Measurements from ENCODE around the gene MRPL48.
"Not testable (repeated sequence)": the region's sequence is repeated elsewhere in the genome, so short reads cannot be mapped to it uniquely, and the experiment has no call there.

The MRPL48 gene

DNA sequence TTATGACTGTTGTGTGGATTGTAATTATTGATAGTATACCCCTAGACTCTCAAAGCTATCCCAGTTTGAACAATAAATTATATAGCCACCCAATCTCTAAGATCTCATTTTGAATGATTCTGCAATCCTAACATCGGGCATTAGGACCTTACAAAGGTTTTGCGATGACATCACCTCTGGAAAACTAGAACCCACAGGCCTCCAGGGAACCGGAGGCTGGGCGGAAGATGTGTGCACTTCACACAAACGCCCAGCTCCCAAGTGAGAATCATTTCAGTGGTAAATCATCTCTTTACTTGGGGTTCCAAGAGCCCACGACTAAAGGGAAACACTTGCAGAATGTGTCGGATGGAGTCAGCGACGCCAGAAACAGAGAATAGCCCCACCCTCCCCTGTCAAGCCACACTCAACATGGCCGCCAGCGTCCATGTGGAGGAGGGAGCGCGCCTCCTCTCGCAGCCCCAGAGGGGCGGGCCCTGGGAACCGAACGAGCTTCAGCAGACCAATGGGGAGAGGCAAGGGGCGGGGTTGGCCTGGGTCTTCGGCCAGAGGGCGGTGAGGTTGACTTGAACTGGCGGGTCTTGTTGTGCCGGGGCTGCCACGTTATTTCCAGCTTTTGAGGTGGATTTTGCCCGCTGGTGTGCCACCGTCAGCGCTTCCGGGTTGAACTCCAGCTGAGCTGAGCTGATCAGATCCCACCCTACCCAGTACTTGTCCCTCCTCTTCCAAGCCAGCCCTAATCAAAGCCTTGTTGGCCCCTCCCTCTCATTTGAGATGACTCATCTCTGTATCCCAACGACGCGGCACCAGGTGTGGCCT lies 8.4 kb upstream of the MRPL48 start:
- peak; percentile 99 for DNase-seq

DNA sequence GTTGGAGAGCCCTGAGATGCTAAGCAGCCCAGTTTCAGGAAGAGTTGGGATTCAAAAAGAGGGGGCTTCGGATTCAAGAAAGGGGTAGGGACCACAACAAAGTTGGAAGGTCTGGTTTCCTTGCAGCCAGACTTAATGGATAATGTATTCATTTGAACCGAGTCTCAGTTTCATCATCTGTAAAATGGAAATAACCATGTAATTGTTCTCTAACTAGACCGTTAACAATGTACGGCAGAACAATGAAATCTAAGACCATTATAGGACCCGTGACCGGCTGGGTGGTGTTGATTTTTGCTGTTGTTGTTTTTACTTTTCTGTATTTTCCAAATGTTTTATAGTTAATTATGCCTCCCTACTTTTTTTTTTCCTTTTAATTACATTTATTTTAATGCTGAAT lies 6.4 kb upstream of the MRPL48 start:
- DNase-seq = no peak

DNA sequence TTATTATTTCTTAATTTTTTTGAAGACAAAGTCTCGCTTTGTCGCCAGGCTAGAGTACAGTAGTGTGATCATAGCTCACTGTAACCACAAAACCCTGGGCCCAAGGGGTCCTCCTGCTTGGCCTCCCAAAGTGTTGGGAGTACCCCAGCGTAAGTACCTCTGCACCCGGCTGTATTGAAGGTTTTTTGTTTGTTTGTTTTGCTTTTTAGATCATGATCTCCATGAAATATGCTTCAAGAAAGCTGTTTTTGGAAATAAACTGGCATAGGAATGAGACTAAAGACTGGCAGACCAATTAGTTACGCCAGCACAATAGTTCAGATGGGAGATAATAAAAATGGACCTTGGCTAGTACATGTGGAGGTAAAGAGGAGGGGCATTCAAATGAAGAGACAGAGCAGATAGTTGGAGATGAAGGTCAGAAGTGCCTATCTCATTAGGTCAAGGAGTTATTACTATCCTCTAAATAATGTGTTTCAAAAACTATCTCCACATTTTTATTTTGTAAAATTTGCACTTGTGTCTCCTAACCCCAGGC lies 4.1 kb upstream of the MRPL48 start:
- DNase-seq = no peak

DNA sequence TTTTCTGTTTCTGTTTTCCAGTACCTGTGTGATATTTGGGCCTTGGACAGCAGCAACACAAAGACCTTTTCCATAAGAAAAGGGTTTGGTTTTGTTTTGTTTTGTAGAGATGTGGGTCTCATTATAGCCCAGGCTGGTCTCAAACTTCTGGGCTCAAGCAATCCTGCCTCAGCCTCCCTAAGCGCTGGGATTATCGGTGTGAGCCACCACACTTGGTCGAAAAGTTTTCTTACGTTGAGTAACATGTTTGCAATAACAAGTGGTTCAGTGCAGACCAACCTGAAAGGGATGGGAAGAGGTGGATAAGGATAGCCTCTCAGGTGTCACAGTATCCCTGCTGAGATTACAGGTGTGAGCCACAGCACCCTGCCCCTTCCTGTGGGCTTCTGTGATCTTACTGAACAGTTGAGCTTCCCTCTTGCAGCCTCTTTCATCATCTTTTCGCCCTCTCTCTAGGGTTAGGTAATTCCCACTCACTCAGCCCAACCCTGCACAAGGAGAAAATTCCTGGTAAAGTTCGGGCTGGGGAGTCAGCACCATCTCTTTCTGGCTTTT lies 3.5 kb upstream of the MRPL48 start:
- no peak for DNase-seq

DNA sequence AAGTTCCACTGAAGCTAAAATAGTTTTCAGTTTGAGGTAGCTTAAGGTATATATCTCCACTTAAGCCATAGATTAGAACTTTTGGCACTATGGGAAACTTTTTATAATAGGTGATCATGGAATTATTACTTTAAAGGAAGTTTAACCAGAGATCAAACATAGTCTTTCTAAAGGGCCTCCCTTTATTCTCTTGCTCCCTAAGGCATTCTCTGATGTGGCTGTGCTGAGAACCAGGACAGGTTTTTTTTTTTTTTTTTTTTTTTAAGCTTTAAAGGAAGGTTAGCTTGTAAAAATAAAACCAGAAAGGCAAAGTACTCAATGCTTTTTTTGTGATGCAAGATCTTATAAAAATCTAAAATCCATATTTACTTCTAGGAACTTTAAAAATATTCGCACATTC lies 2.9 kb upstream of the MRPL48 start:
- DNase-seq = no peak

DNA sequence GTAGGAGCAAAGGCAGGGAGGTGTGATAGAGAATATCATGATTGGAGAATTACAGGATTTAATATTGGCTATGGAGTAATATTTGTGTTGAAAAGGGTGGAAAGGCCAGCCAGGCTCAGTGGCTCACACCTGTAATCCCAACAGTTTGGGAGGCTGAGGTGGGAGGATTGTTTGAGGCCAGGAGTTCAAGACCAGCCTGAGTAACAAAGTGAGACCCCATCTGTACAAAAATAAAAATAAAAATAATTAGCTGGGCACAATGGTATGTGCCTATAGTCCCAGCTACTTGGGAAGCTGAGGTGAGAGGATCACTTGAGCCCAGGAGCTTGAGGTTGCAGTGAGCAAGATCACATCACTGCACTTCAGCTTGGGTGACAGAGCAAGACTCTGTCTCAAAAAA lies 2.2 kb upstream of the MRPL48 start:
- DNase-seq = not testable (repeated sequence)

DNA sequence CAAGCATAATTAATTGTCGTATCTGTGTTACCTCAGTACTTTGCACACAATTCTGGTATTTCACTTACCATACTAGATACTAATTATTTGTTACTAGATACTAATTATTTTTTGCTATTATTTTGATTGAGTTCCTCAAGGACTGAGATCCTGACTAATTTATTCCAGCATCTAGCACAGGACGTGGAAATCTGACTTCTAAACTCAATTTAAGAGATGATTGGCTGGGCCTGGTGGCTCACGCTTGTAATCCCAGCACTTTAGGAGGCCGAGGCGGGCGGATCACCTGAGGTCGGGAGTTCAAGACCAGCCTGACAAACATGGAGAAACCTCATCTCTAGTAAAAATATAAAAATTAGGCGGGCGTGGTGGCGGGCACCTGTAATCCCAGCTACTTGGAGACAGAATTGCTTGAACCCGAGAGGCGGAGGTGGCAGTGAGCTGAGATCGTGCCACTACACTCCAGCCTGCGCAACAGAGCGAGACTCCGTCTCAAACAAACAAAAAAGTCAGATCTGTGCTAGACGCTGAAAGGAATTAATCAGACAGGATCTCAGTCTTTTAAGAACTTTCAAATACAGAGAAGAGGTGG lies 527 bp upstream of the MRPL48 start:
- no peak for DNase-seq

DNA sequence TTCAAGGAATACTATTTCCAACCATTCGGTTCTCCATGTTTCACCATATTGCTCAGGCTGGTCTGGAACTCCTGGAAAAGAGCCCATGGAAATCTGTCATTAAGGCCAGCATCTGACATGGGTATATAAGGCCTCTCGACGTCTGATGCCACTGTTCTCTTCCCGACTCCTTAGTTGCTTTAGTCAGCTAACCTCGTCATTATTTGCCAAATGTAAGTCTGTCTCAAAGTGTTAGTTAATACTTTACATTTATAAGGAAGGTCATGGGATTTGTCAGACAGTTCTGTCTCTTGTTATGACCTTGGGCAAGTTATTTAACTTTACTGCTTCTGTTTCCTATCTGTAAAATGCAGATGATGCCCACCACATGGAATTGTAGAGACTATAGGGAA lies 1.6 kb downstream of the MRPL48 start:
- DNase-seq = no peak

DNA sequence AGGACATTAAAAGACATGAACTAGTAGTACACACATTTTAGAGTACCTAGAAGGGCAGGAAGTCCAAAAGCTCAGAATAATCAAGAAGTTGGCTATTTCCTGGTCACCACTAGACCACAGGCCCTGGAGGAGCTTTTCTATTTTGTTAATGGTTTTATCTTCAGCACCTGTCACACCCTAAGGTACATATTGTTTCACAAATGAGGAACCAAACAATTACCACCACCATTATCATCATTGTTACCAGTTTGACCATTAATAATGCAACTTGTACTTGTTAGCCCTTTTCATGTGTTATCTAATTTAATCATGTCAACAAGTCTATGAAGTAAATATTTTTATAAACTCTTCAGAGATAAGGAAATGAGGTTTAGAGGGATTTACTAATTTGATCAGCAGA lies 4.9 kb downstream of the MRPL48 start:
- no peak for DNase-seq

DNA sequence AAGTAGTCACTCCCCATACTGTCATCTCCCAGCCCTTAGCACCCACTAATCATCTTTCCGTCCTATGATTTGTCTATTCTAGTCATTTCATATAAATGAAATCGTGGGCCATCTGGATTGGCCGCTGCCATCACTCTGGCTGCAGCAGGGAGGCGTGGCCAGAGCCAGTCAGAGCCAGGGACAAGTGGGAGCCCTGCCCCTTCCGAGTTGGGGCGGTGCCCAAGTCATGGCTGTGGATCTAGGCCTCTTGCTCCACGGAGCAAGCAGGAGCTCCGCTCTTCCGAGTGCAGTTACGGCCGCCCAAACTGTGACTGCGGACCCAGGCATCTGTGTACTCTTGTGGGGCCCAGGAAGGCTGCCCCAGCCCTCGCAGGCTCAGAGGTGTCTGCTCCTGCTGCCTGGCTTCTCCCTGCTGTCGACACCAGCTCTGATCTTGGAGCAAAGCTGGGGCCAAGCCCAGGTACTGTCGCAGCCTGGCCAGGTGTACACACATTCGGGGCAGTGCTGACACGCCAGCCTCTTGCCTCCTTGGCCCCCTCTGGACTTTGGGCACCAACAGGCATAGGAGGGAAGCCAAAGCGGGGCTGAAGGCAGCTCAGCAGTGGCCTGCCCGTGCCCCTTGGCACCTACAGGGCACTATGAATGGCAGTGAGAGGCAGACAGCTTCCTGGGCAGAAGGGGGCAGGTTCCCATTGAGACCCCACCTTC lies 8.4 kb downstream of the MRPL48 start:
- no peak for DNase-seq

DNA sequence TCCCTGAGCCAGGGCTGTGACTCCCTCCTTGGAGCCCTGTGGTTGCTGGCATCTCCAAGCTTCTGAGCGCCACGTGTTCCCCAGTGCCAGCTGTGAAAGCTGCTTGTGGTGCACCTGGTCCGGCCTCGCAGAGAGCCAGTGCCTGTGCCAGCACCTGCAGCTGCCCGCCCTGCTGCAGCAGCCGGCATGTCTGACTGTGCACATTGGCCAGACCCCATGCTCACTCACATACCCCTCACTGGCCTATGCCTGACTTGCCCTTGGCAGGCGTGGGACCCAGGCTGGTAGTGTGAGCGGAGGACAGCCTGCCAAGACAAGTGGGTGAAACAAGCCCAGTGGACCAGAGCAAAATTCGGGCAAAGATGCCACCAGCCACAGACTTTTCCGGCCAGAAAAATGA lies 9.8 kb downstream of the MRPL48 start:
- DNase-seq = no peak

DNA sequence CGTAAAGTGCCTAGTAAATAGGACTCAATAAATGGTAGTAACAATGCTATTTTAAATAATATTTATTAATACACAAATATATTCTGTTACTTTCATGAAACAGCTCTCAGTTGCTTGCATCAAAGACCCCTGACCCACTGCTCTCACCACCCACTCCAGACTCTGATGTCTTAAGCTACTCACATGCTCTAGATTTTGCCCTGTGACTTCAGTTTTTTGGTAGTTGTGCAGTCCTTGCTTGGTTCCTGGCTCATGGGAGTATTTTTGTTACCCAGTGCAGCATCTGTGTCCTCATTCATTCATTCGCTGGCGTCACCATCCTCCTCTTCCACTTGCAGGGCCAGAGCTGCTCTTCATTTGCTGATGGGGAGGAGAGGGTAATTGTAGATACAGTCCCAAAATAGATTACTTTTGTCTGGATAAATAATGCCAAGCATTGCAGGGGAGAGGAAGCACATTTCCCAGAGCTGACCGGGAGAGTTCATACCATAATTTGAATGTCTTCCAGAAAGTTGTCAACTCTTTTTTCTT lies 12.7 kb downstream of the MRPL48 start:
- DNase-seq = no peak

DNA sequence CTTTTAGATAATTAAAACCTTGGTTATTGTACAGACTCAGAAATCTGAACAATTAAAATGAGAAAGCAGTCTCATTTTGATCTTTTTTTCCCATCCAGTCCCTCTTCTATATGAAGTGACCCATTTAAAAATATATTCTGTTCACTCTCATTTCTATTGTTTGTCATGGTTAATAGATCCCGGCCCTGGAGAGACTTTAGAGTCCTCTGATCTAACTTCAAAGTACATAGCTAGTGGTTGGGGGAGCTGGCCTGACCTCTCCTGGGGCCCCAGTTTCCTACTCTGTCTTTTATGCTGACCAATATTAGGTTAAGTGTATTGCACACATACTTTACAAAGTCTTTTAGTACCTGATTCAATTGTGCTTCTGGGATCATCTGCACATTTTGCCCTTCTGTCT lies 13.5 kb downstream of the MRPL48 start:
- no peak for DNase-seq

DNA sequence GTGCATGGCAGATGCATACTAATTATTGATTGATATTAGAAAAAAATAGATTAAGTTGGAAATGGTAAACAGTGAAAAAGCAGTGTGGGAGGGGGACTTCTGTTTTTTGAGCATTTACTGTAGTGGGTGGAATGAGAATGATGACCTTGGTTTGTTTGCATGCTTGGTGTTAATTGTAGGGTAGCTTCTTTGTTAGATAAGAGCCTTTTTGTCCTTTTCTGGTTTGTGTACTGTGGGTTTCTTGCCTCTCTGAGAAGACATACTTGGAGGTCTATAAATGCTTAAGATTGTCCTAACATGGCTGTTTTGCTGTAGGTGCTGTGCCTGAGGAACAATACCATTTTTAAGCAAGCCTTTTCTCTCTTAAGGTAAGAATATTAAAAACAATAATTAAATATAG lies 17.0 kb downstream of the MRPL48 start:
- DNase-seq = no peak

DNA sequence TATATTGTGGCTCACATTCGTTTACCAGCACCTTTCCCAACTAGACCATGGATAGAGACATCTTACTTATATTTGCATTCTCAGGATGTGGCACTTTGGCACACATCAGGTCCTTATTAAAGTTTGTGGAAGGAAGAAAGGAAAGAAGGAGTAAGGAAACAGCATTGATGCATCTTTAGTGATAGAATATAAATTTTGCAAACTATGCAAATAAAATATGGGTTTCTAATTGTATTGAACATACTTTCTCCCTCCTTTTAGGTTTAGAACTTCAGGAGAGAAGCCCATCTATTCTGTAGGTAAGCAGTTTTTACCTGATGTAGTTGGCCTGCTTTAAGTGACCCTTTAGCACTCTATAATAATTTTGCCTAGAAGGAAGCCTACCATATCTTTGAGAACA lies 20.4 kb downstream of the MRPL48 start:
- DNase-seq = no peak

DNA sequence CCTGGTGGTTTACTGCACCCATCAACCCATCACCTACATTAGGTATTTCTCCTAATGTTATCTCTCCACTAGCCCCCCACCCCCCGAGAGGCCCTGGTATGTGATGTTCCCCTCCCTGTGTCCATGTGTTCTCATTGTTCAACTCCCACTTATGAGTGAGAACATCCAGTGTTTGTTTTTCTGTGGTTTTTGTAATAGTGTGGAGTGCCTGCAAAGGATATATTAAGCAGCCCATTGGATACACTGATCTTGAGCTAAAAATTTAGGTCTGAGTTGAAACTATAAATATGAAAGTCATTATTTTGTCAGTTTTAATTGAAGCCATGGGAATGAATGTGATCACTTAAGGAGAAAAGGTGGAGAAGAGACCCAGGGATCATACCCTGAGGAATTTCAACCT lies 23.0 kb downstream of the MRPL48 start:
- DNase-seq = no peak

DNA sequence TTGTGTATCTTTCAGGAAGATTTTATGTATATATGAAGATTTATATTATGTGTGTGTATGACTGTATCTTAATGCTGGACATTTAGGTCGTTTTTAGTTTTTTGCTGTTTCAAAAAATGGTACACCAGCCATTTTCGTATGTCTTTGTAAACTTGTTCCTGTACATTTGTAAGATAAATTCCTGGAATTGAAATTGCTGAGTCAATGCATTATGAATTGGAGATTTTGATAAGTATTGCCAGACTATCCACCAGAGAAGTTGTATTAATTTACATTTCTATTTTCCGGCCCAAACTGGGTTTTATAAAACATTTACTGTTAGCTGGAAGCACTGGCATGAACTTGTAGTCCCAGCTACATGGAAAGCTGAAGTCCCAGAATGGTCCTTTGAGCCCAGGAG lies 24.6 kb downstream of the MRPL48 start:
- DNase-seq = no peak

DNA sequence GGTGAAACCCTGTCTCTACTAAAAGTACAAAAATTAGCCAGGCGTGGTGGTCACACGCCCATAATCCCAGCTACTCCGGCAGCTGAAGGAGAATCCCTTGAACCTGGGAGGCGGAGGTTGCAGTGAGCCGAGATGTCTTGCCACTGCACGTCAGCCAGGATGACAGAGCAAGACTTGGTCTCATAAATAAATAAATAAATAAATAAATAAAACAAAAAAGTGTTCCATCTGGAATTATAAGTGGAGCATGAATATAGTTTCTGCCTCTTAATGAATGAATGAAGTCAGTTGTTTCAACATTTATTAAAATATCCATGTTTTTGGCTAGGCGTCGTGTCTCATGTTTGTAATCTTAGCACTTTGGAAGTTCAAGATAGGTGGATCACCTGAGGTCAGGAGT lies 27.1 kb downstream of the MRPL48 start:
- no peak for DNase-seq

DNA sequence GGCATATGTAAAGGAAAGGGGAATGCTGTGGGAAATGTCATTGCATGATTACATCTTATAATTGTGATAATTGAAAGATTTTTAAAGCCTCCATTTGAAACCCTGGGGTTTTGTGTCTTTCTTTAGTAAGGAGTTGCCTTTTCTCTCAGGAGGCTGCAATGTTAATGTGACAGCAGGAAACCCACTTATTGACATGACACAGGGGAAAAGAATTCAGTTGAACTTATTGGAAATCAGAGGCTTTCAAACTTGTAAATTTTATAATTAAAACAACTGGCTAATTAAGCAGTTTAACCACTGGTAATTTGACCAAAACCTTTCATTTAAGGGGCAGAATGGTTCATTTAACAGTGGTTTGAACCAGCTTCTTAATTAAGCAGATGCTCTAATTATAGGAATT lies 31.2 kb downstream of the MRPL48 start:
- no peak for DNase-seq

DNA sequence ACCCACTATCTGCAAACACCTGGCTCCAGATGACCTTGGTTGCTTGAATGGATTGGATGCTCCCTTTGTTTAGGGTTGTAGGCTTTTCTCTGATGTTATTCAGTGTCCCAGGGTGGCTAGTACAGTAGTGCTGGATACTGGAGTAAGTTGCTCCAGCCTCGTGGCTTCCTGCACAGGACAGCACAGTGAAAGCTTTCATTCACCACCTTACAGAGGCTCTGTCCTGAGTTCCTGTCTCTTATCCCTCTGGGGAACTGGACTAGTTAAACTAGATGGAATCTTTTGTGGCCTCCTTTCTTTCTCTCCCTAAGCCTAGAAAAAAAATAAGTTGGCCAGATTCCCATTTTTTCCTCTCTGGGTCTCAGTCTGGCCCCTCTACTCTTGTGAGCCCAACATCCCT lies 42.6 kb downstream of the MRPL48 start:
- DNase-seq = no peak

DNA sequence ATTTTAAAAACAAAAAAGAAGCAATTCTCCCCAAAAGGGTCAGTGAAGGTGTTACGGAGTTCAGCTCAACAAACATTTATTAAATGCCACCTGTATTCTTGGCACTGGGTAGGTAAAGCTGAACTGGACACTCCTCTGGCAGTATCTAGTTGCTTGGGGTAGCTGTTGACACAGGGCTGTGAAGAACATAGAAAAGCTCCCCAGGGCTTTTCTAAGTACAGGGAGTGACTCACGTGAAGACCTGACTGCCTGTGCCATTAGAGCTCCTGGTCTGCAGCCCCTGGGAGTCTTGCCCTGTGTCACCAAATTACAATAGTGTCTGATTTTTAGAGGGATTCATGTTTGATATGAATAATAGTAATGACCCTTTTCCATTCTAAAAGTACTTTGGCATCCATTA lies 45.4 kb downstream of the MRPL48 start:
- DNase-seq = no peak

DNA sequence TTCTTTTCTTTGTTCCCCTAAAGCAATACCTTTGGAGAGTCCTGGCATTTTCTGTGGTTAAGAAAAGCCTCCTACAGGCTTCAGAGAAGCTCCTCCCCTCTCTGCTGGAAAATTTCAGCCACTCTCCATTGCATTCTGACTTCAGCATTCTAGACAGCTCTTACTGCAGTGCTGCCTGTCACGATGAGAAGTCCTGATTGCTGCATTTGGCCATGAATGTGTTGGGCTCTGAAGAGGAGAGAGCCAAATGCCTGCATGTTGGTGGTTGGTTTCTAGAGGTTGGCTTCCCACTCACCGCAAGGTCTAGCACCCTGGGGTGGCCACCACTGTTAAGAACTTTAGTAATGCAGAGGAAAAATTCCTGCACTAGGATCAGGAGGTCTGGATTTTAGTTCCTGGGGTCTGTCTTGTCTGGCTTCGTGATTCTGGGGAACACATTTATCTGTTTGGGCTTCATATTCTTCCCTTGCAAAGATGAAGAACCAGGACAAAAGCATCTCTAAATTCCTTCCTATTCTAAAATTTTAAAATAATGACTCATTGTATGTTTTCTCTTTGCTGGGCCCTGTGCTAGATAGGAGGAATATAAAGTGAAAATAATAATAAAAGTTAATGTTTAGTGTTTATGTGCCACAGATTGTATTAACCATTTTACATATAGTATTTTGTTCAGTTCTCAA lies 50.9 kb downstream of the MRPL48 start:
- DNase-seq = no peak

DNA sequence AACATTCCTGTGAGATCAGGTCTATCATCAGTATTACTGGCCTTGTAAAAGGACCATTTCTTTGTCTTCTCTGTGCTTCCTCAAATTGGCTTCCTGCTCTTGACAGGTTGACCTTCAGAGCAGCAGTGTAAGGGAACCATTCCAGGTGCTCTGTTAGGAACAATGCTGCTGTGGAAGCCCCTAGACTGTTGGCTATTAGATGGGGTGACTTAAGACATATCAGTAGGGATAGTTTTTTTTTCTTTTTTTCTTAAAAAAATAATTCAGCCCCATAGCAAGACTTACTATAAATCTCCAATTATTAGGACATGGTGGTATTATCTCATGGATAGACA lies 51.4 kb downstream of the MRPL48 start:
- no peak for DNase-seq
